Measurements from ENCODE around the gene CLPTM1L. TPM values are rescaled to one million over a fixed set of nuclear protein-coding genes. Genes with fewer than 3 reads are reported as not detected.
"Not testable (repeated sequence)": the region's sequence is repeated elsewhere in the genome, so short reads cannot be mapped to it uniquely, and the experiment has no call there.

Gene CLPTM1L
- total RNA-seq, 1 experiment from 2014 or later, result 392 TPM

GRCh38 chr5:1381370-1382247 lies 36.7 kb upstream of the CLPTM1L start:
- no peak for DNase-seq (ENCODE audit: low spot score)

GRCh38 chr5:1380910-1381309 lies 36.0 kb upstream of the CLPTM1L start:
- no peak for DNase-seq (ENCODE audit: low spot score)

- DNase-seq (ENCODE audit: low spot score), result no peak
Measured at GRCh38 chr5:1380011-1380817, 35.3 kb upstream of the CLPTM1L start.

GRCh38 chr5:1378866-1379659 lies 34.2 kb upstream of the CLPTM1L start:
- DNase-seq (ENCODE audit: low spot score), result no peak

GRCh38 chr5:1378096-1378495 lies 33.2 kb upstream of the CLPTM1L start:
- DNase-seq (ENCODE audit: low spot score), result no peak

- DNase-seq (ENCODE audit: low spot score), result no peak
Measured at GRCh38 chr5:1376981-1377380, 32.1 kb upstream of the CLPTM1L start.

- DNase-seq (ENCODE audit: low spot score), result no peak
Measured at GRCh38 chr5:1375871-1376810, 31.2 kb upstream of the CLPTM1L start.

GRCh38 chr5:1374679-1375055 lies 29.8 kb upstream of the CLPTM1L start:
- no peak for DNase-seq (ENCODE audit: low spot score)

- no peak for DNase-seq (ENCODE audit: low spot score)
Measured at GRCh38 chr5:1374030-1374678, 29.3 kb upstream of the CLPTM1L start.

- DNase-seq (ENCODE audit: low spot score), result not testable (repeated sequence)
Measured at GRCh38 chr5:1371972-1372342, 27.1 kb upstream of the CLPTM1L start.

GRCh38 chr5:1371218-1371971 lies 26.5 kb upstream of the CLPTM1L start:
- DNase-seq (ENCODE audit: low spot score), result no peak

GRCh38 chr5:1370006-1370405 lies 25.1 kb upstream of the CLPTM1L start:
- DNase-seq (ENCODE audit: low spot score), result no peak

- no peak for DNase-seq (ENCODE audit: low spot score)
Measured at GRCh38 chr5:1368756-1369155, 23.9 kb upstream of the CLPTM1L start.

GRCh38 chr5:1368236-1368635 lies 23.3 kb upstream of the CLPTM1L start:
- no peak for DNase-seq (ENCODE audit: low spot score)

GRCh38 chr5:1367149-1367548 lies 22.2 kb upstream of the CLPTM1L start:
- DNase-seq (ENCODE audit: low spot score), result no peak

- DNase-seq (ENCODE audit: low spot score), result no peak
Measured at GRCh38 chr5:1366514-1366913, 21.6 kb upstream of the CLPTM1L start.

GRCh38 chr5:1364211-1364610 lies 19.3 kb upstream of the CLPTM1L start:
- no peak for DNase-seq (ENCODE audit: low spot score)

GRCh38 chr5:1363581-1363980 lies 18.7 kb upstream of the CLPTM1L start:
- no peak for DNase-seq (ENCODE audit: low spot score)

- no peak for DNase-seq (ENCODE audit: low spot score)
Measured at GRCh38 chr5:1363160-1363559, 18.3 kb upstream of the CLPTM1L start.

Data from HT-29 (cell line).